Measurements from ENCODE around the gene TRIM33. TPM values are rescaled to one million over a fixed set of nuclear protein-coding genes. Genes with fewer than 3 reads are reported as not detected.

The TRIM33 gene
- total and polyA plus RNA-seq, 2 experiments from 2014 or later = 50.3 to 51.1 TPM

GRCh38 chr1:114554577-114554976 is 43.6 kb upstream of the TRIM33 start (continued):
- TF ChIP-seq ZNF462 (CRISPR knock-in tag; IDR thresholded peaks at IDR 0.05) (no peak), NANOG (IDR thresholded peaks at IDR 0.05; ENCODE audit: borderline replicate concordance) (no peak), EZH2 (IDR thresholded peaks at IDR 0.05; ENCODE audit: low read depth, unreplicated experiment) (no peak), CTCF (conservative IDR thresholded peaks at IDR 0.05; ENCODE audit: low read depth in 2 of 2) (no peak), STAT1 (IDR thresholded peaks at IDR 0.05; ENCODE audit: unreplicated experiment) (no peak), REST (IDR thresholded peaks at IDR 0.05; ENCODE audit: unreplicated experiment) (no peak), EZH2phosphoT487 (IDR thresholded peaks at IDR 0.05; ENCODE audit: unreplicated experiment) (no peak), JUNB (IDR thresholded peaks at IDR 0.05; ENCODE audit: unreplicated experiment) (no peak), ZNF331 (CRISPR knock-in tag; IDR thresholded peaks at IDR 0.05; ENCODE audit: low read depth) (no peak), CREB1 (CRISPR knock-in tag; IDR thresholded peaks at IDR 0.05; ENCODE audit: low read depth) (no peak)

All from GM23338 (cell line).